ENCODE results near the gene HIF3A.

HIF3A gene

DNA sequence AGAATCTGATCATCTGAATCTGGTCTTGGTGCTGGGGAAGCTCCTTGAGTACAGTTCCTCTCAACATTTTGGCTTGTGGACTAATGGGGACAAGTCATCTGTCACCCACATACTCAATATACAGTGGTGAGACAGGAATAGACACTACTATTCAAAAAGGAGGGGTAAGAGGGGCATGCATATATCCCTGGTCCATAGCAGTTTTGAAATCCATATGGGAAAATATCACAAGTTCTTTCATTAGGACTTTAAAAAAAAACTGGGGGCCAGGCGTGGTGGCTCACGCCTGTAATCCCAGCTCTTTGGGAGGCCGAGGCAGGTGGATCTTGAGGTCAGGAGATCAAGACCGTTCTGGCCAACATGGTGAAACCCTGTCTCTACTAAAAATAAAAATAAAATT is 29.8 kb downstream of the HIF3A start:
- DNase-seq (ENCODE audit: low read depth, low spot score): no peak
- Histone ChIP-seq H3K27ac (no peak overlapping the region), H3K9ac (ENCODE audit: insufficient read length) (no peak overlapping the region), H3K36me3 (ENCODE audit: insufficient read depth, low read length) (peaks cover 27% of the 10 kb centered on the region; the same call in 1 of the 2 replicates), H3K9me3 (ENCODE audit: low read depth, low read length) (peaks cover 3% of the 10 kb centered on the region; the same call in 1 of the 2 replicates), H3K4me3 (no peak overlapping the region)
- TF ChIP-seq POLR2AphosphoS5 (IDR thresholded peaks at IDR 0.05; ENCODE audit: borderline replicate concordance, low read depth, low read length): no peak
- TF ChIP-seq EZH2 (IDR thresholded peaks at IDR 0.05): no peak
- no peak for TF ChIP-seq FOXP2 (optimal IDR thresholded peaks at IDR 0.05; ENCODE audit: control extremely low read depth, extremely low read length, insufficient read depth)

DNA sequence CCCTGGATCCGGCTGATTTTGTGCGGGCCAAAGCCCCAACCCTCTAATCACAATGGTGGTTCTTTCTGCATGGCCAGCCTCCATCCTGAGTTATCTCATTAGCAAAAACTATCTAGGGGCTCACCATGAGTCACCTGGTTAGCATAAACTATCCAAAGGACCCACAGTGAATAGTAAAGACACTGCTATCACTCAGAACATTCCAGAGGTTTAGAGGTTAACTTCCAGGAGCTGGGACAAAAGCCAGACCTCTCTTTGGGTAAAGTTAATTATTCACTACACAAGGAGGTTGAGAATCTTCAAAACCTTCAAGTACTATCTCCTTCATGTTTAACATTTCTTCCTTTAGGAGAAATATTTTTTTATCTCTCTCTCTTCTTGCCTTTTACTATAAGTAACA is 31.2 kb downstream of the HIF3A start:
- no peak for DNase-seq (ENCODE audit: low read depth, low spot score)
- Histone ChIP-seq H3K27ac (no peak overlapping the region), H3K9ac (ENCODE audit: insufficient read length) (no peak overlapping the region), H3K4me3 (no peak overlapping the region), H3K36me3 (ENCODE audit: insufficient read depth, low read length) (peaks cover 27% of the 10 kb centered on the region; the same call in 1 of the 2 replicates), H3K9me3 (ENCODE audit: low read depth, low read length) (peaks cover 3% of the 10 kb centered on the region; the same call in 1 of the 2 replicates)
- TF ChIP-seq EZH2 (IDR thresholded peaks at IDR 0.05) (no peak), POLR2AphosphoS5 (IDR thresholded peaks at IDR 0.05; ENCODE audit: borderline replicate concordance, low read depth, low read length) (no peak), FOXP2 (optimal IDR thresholded peaks at IDR 0.05; ENCODE audit: control extremely low read depth, extremely low read length, insufficient read depth) (no peak)

DNA sequence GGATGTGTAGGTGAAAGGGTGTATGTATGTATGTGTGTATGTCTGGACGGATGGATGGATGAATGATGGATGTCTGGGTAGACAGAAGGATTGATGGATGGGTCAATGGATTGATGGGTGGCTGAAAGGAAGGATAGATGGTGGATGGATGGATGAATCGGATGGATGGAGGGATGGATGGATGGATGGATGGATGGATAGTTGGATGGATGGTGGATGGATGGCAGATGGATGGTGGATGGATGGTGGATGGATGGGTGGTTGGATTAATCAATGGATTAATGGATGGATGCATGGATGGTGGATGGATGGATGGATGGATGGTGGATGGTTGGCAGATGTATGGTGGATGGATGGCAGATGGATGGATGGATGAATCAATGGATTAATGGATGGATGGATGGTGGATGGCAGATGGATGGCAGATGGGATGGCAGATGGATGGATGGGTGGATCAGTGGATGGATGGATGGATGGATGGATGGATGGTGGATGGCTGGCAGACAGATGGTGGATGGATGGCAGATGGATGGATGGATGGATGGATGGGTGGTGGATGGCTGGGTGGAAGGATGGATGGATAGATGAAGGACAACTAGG is 33.6 kb downstream of the HIF3A start:
- Histone ChIP-seq H3K4me3 (no peak overlapping the region), H3K9me3 (ENCODE audit: low read depth, low read length) (peaks cover 3% of the 10 kb centered on the region; the same call in 1 of the 2 replicates), H3K36me3 (ENCODE audit: insufficient read depth, low read length) (peaks cover 25% of the 10 kb centered on the region; the same call in 1 of the 2 replicates), H3K27ac (no peak overlapping the region), H3K9ac (ENCODE audit: insufficient read length) (no peak overlapping the region)
- TF ChIP-seq EZH2 (IDR thresholded peaks at IDR 0.05) (no peak), POLR2AphosphoS5 (IDR thresholded peaks at IDR 0.05; ENCODE audit: borderline replicate concordance, low read depth, low read length) (no peak), FOXP2 (optimal IDR thresholded peaks at IDR 0.05; ENCODE audit: control extremely low read depth, extremely low read length, insufficient read depth) (no peak)
- no peak for DNase-seq (ENCODE audit: low read depth, low spot score)

DNA sequence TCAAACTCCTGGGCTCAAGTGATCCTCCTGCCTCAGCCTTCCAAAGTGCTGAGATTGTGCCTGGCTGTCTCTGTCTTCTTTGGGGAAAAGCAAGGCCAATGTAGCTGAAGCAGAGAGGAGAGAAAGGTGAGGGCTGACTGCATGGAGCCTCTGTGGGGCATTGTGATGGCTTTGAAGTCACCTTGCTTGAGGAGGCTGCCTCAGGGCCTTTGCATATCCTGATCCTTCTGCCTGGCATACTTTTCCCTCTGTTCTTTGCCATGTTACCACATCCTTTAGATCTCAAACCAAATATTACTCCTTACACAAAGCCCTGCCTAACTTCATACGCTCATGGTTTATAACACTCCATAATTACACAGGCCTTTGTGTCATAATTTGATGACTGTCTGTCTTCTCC is 40.6 kb downstream of the HIF3A start:
- Histone ChIP-seq H3K4me3 (no peak overlapping the region), H3K9ac (ENCODE audit: insufficient read length) (no peak overlapping the region), H3K27ac (no peak overlapping the region), H3K9me3 (ENCODE audit: low read depth, low read length) (no peaks in the 10 kb centered on the region), H3K36me3 (ENCODE audit: insufficient read depth, low read length) (no peaks in the 10 kb centered on the region)
- TF ChIP-seq EZH2 (IDR thresholded peaks at IDR 0.05): no peak
- no peak for TF ChIP-seq FOXP2 (optimal IDR thresholded peaks at IDR 0.05; ENCODE audit: control extremely low read depth, extremely low read length, insufficient read depth)
- TF ChIP-seq POLR2AphosphoS5 (IDR thresholded peaks at IDR 0.05; ENCODE audit: borderline replicate concordance, low read depth, low read length): no peak
- no peak for DNase-seq (ENCODE audit: low read depth, low spot score)

DNA sequence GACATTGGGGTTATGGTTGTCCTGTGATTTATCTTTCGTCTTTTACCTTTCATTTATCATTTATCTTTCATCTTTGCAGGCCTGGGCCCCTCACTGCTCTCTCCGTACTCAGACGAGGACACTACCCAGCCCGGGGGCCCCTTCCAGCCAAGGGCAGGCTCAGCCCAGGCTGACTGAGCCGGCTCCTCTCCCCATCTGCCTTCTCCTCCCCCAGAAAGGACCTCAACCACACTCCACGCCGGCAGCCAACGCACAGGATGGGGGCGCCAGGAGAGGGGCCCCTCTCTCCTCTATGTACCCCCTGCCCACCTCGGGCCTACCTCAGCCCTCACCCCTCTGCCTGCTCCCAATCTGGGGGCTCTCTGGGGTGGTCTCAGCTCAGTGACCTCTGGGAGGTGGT is 42.6 kb downstream of the HIF3A start:
- no peak overlapping the region for H3K4me3 ChIP-seq
- H3K9ac ChIP-seq (ENCODE audit: insufficient read length): no peak overlapping the region
- H3K36me3 ChIP-seq (ENCODE audit: insufficient read depth, low read length): no peaks in the 10 kb centered on the region
- H3K27ac ChIP-seq: no peak overlapping the region
- DNase-seq (ENCODE audit: low read depth, low spot score): no peak
- H3K9me3 ChIP-seq (ENCODE audit: low read depth, low read length): no peaks in the 10 kb centered on the region
- no peak for TF ChIP-seq EZH2 (IDR thresholded peaks at IDR 0.05)
- TF ChIP-seq POLR2AphosphoS5 (IDR thresholded peaks at IDR 0.05; ENCODE audit: borderline replicate concordance, low read depth, low read length): no peak
- no peak for TF ChIP-seq FOXP2 (optimal IDR thresholded peaks at IDR 0.05; ENCODE audit: control extremely low read depth, extremely low read length, insufficient read depth)

DNA sequence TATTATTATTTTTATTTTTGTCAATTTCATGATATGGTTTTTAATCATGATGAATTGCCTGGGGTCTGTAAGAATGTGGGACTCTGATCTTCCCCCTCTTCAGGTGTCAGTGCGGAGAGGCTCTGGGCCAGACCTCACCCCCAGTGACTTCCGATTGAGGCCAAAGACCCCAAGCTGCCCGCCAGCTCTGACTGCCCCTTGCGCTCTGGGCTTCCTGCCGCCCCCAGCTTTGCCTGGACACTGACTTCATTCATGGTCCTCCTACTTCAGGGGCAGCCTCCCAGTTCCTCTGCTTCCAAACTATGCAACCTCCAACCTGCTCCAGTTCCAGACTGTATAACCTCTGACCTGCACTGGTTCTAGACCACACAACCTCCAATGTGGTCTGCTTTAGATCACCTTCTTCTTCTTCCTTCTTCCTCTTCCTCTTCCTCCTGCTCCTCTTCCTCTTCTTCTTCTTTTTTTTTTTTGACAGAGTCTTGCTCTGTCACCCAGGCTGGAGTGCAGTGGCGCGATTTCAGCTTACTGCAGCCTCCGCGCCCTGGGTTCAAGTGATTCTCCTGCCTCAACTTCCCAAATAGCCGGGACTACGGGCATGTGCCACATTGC is 43.3 kb downstream of the HIF3A start:
- TF ChIP-seq EZH2 (IDR thresholded peaks at IDR 0.05) (no peak), POLR2AphosphoS5 (IDR thresholded peaks at IDR 0.05; ENCODE audit: borderline replicate concordance, low read depth, low read length) (no peak), FOXP2 (optimal IDR thresholded peaks at IDR 0.05; ENCODE audit: control extremely low read depth, extremely low read length, insufficient read depth) (no peak)
- H3K4me3 ChIP-seq: no peak overlapping the region
- H3K36me3 ChIP-seq (ENCODE audit: insufficient read depth, low read length): no peaks in the 10 kb centered on the region
- no peak overlapping the region for H3K9ac ChIP-seq (ENCODE audit: insufficient read length)
- H3K9me3 ChIP-seq (ENCODE audit: low read depth, low read length): no peaks in the 10 kb centered on the region
- no peak overlapping the region for H3K27ac ChIP-seq
- no peak for DNase-seq (ENCODE audit: low read depth, low spot score)

DNA sequence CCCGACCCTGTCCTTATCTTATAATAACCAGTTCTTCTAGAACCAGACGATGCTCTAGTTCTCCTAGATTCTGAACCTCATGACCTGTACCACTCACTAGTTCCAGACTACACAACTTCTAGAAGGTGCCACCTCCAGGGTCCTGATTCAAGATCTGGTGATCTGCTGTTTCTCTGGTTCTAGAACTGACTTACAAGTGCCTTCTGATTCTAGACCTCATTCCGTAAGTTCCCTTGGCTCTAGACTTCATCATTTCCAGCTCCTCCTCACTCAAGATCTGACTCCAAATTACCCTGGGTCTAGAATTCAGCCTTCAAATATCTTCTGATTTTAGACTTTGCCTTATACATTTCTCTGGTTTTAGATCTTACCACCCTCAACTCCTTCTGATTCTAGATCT is 45.1 kb downstream of the HIF3A start:
- Histone ChIP-seq H3K9ac (ENCODE audit: insufficient read length) (no peak overlapping the region), H3K27ac (no peak overlapping the region)
- DNase-seq (ENCODE audit: low read depth, low spot score): no peak

DNA sequence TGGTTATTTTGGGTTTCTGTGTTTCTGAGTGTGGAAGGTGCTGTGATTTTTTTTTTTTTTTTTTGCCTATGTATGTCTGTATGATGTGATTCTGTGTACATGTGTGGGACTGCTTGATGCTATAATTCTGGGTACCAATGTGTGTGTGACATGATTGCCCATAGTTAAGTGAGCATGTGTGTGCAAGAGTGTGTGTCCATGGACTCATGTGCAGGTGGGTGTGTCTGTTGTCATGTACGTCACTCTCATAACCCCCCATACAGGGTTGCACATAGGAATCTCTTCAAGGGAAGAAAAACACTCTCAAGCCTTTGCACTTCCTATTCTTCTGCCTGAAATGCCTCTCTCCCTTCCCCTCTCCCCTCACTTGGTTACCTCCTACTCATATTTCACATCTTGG is 47.5 kb downstream of the HIF3A start:
- no peak for DNase-seq (ENCODE audit: low read depth, low spot score)
- no peak overlapping the region for H3K4me3 ChIP-seq
- H3K9ac ChIP-seq (ENCODE audit: insufficient read length): no peak overlapping the region
- H3K9me3 ChIP-seq (ENCODE audit: low read depth, low read length): no peaks in the 10 kb centered on the region
- H3K36me3 ChIP-seq (ENCODE audit: insufficient read depth, low read length): peaks cover 8% of the 10 kb centered on the region; the same call in 1 of the 2 replicates
- H3K27ac ChIP-seq: no peak overlapping the region
- TF ChIP-seq FOXP2 (optimal IDR thresholded peaks at IDR 0.05; ENCODE audit: control extremely low read depth, extremely low read length, insufficient read depth) (no peak), EZH2 (IDR thresholded peaks at IDR 0.05) (no peak), POLR2AphosphoS5 (IDR thresholded peaks at IDR 0.05; ENCODE audit: borderline replicate concordance, low read depth, low read length) (no peak)

More for the DNA sequence above, 45.1 kb downstream of the HIF3A start:
- no peak overlapping the region for H3K4me3 ChIP-seq
- TF ChIP-seq FOXP2 (optimal IDR thresholded peaks at IDR 0.05; ENCODE audit: control extremely low read depth, extremely low read length, insufficient read depth) (no peak), EZH2 (IDR thresholded peaks at IDR 0.05) (no peak), POLR2AphosphoS5 (IDR thresholded peaks at IDR 0.05; ENCODE audit: borderline replicate concordance, low read depth, low read length) (no peak)
- no peaks in the 10 kb centered on the region for H3K9me3 ChIP-seq (ENCODE audit: low read depth, low read length)
- no peaks in the 10 kb centered on the region for H3K36me3 ChIP-seq (ENCODE audit: insufficient read depth, low read length)

All from SK-N-MC (cell line).